Kidney (tissue), 14 donors: ENCODE measurements around the gene NUMBL. TPM values are rescaled to one million over a fixed set of nuclear protein-coding genes. Genes with fewer than 3 reads are reported as not detected.

Experiments used
- DNase-seq, 5 donors: peaks; one replicate each; pipeline ENCODE4 v3.0.0-alpha.2; 2013 to 2020
- FAIRE-seq: peaks from 2 replicates; lab custom pipeline; 2012; peaks lifted over from hg19 to GRCh38; lab: Jason Lieb, UNC
- H3K27ac ChIP-seq, 2 donors: one replicate each; pipeline ENCODE4 v1.7.0; 2013; ENCODE audit warnings: low read depth in 2 of 2, low read length in 2 of 2, inconsistent platforms in 1 of 2
- H3K27me3 ChIP-seq: one replicate; pipeline ENCODE4 v1.7.1; 2013; ENCODE audit warnings: low read length, inconsistent platforms; ENCODE audit not compliant: control insufficient read depth, insufficient read depth
- H3K36me3 ChIP-seq, 3 donors: one replicate each; pipeline versions ENCODE4 v1.7.0 to v1.7.1; 2013; ENCODE audit warnings: low read length in 3 of 3, control low read depth in 1 of 3, inconsistent platforms in 1 of 3; ENCODE audit not compliant: insufficient read depth in 3 of 3, control insufficient read depth in 2 of 3
- H3K4me1 ChIP-seq, 3 donors: one replicate each; pipeline versions ENCODE4 v1.7.0 to v1.7.1; 2013; ENCODE audit warnings: low read length in 3 of 3, inconsistent platforms in 1 of 3, low read depth in 1 of 3; ENCODE audit not compliant: control insufficient read depth in 2 of 3, insufficient read depth in 2 of 3
- H3K4me3 ChIP-seq, 3 donors: one replicate each; pipeline versions ENCODE4 v1.7.0 to v1.8.1; 2013; ENCODE audit warnings: low read length in 3 of 3, control low read depth in 1 of 3, inconsistent platforms in 1 of 3
- H3K9ac ChIP-seq, 3 donors: one replicate each; pipeline versions ENCODE4 v1.7.0 to v1.7.1; 2013; ENCODE audit warnings: low read length in 3 of 3, control low read depth in 1 of 3, inconsistent platforms in 1 of 3
- H3K9me3 ChIP-seq, 3 donors: one replicate each; pipeline versions ENCODE4 v1.7.0 to v1.7.1; 2013; ENCODE audit warnings: low read length in 3 of 3, control low read depth in 1 of 3, inconsistent platforms in 1 of 3; ENCODE audit not compliant: control insufficient read depth in 2 of 3, insufficient read depth in 1 of 3
- CTCF ChIP-seq: IDR thresholded peaks from 3 replicates; pipeline ENCODE4 v1.5.1; 2012; ENCODE audit warnings: mild to moderate bottlenecking, moderate library complexity, borderline replicate concordance; ENCODE audit not compliant: insufficient read depth; ENCODE audit errors: extremely low read depth
- intact Hi-C: fragments of 100-400 bp; cut with DNase I; formaldehyde crosslinking; loops from one replicate; pipeline ENCODE4 v1.11.1; 2022
- polyA plus RNA-seq: library from polyadenylated mRNA; stranded (reverse); fragments of 350-450 nt; fragmentation: Illumina TruSeq; extraction: RNeasy Lipid Tissue Mini Kit (QIAGEN cat#74804); gene quantifications from one replicate; pipeline ENCODE4 v1.2.3, GENCODE V29; 2014; ENCODE audit warnings: low read depth, low replicate concordance; ENCODE audit not compliant: insufficient read depth
- total RNA-seq: library from RNA; stranded (reverse); fragmentation: NEBNext Ultra II Directional; extraction: Animal tissue kit (Norgen Biotek cat#: 25700); gene quantifications from one replicate; pipeline ENCODE4 v1.2.1, GENCODE V29; 2021
- donor health status: control.
- donor health status: control.
- donor health status: control.
- donor health status: control.
- donor health status: control.
- donor health status: DM: yes; HTN: yes; CAD: no.
- donor health status: Normal renal cell carcinoma (clear cell type).

NUMBL gene
- total and polyA plus RNA-seq, 2 donors from 2014 or later, result 3.3 to 24.3 TPM

GRCh38 chr19:40693150-40693788, 2.8 kb upstream of the NUMBL start:
- FAIRE-seq, result no peak
- Histone ChIP-seq H3K9ac (no peak overlapping the region), H3K4me3 (no peak overlapping the region), H3K36me3 (peaks cover 0 to 5% (median 3%) of the 10 kb centered on the region in 3 donors), H3K27ac (no peak overlapping the region), H3K9me3 (no peaks in the 10 kb centered on the region), H3K4me1 (peaks cover 0 to 5% (median 5%) of the 10 kb centered on the region in 3 donors), H3K27me3 (no peaks in the 10 kb centered on the region)
- DNase-seq, result no peak
- intact Hi-C loops, result no loop called here
- no peak for TF ChIP-seq CTCF

- no peak overlapping the region for H3K9ac ChIP-seq
- DNase-seq, result peak in 1 of 5 donors; percentile 54
- no peak for TF ChIP-seq CTCF
- H3K4me1 ChIP-seq, result peaks cover 0 to 5% (median 5%) of the 10 kb centered on the region in 3 donors
- peaks cover 0 to 5% (median 3%) of the 10 kb centered on the region in 3 donors for H3K36me3 ChIP-seq
- no peak for FAIRE-seq
- H3K4me3 ChIP-seq, result no peak overlapping the region
- intact Hi-C loops, result no loop called here
- H3K27me3 ChIP-seq, result no peaks in the 10 kb centered on the region
- H3K27ac ChIP-seq, result no peak overlapping the region
- H3K9me3 ChIP-seq, result no peaks in the 10 kb centered on the region
These were observed 1.7 kb upstream of the NUMBL start for GRCh38 chr19:40692212-40692551.

GRCh38 chr19:40691421-40692211, 1.2 kb upstream of the NUMBL start:
- Histone ChIP-seq H3K36me3 (peaks cover 0 to 5% (median 1%) of the 10 kb centered on the region in 3 donors), H3K9ac (peak overlapping the region in 1 of 3 donors; percentile 73), H3K4me1 (peaks cover 0 to 5% (median 5%) of the 10 kb centered on the region in 3 donors), H3K9me3 (no peaks in the 10 kb centered on the region), H3K27ac (peak overlapping the region; percentile 58 to 74), H3K4me3 (no peak overlapping the region), H3K27me3 (no peaks in the 10 kb centered on the region)
- FAIRE-seq, result no peak
- peak in 1 of 5 donors; percentile 82 for DNase-seq
- no peak for TF ChIP-seq CTCF
- intact Hi-C loops, result no loop called here
